Hepatocyte (in vitro differentiated cells): ENCODE measurements around the gene CPZ. TPM values are rescaled to one million over a fixed set of nuclear protein-coding genes. Genes with fewer than 3 reads are reported as not detected.

Experiments used
- DNase-seq: peaks from one replicate; pipeline ENCODE4 v3.0.0-alpha.2; 2016; ENCODE audit warnings: low spot score
- H2AFZ ChIP-seq: fragments of 200-600 bp; sonication (generic); 2 replicates; pipeline ENCODE4 v1.6.0; 2016; ENCODE audit warnings: antibody characterized with exemption, mild to moderate bottlenecking
- H3K27ac ChIP-seq: fragments of 200-600 bp; sonication (generic); 2 replicates; pipeline ENCODE4 v1.5.1; 2016; ENCODE audit warnings: mild to moderate bottlenecking
- H3K27me3 ChIP-seq: fragments of 200-600 bp; sonication (generic); 2 replicates; pipeline ENCODE4 v1.6.1; 2016
- H3K36me3 ChIP-seq: fragments of 200-600 bp; sonication (generic); replicated peaks from 2 replicates; pipeline ENCODE4 v1.5.1; 2016; ENCODE audit warnings: low read depth; ENCODE audit not compliant: insufficient read depth
- H3K4me1 ChIP-seq: fragments of 200-600 bp; sonication (generic); 2 replicates; pipeline ENCODE4 v1.5.1; 2016; ENCODE audit warnings: mild to moderate bottlenecking, moderate library complexity; ENCODE audit not compliant: insufficient read depth
- H3K4me2 ChIP-seq: fragments of 200-600 bp; sonication (generic); 2 replicates; pipeline ENCODE4 v1.6.0; 2016
- H3K4me3 ChIP-seq: fragments of 200-600 bp; sonication (generic); 2 replicates; pipeline ENCODE4 v1.5.1; 2016; ENCODE audit warnings: mild to moderate bottlenecking
- H3K79me2 ChIP-seq: fragments of 200-600 bp; sonication (generic); 2 replicates; pipeline ENCODE4 v1.6.0; 2017; ENCODE audit warnings: mild to moderate bottlenecking
- H3K9me2 ChIP-seq: fragments of 200-600 bp; sonication (generic); replicated peaks from 2 replicates; pipeline ENCODE4 v1.6.0; 2017; ENCODE audit warnings: mild to moderate bottlenecking; ENCODE audit not compliant: insufficient read depth
- H3K9me3 ChIP-seq: fragments of 200-600 bp; sonication (generic); 2 replicates; pipeline ENCODE4 v1.5.1; 2016; ENCODE audit warnings: low read depth, mild to moderate bottlenecking
- H4K20me1 ChIP-seq: fragments of 200-600 bp; sonication (generic); 2 replicates; pipeline ENCODE4 v1.6.0; 2016; ENCODE audit warnings: mild to moderate bottlenecking; ENCODE audit not compliant: insufficient read depth, poor library complexity, severe bottlenecking
- EZH2 ChIP-seq: fragments of 200-600 bp; sonication (generic); IDR thresholded peaks from 2 replicates; pipeline ENCODE4 v1.6.1; 2016; ENCODE audit warnings: antibody characterized with exemption, mild to moderate bottlenecking, borderline replicate concordance
- EZH2phosphoT487 ChIP-seq: fragments of 200-600 bp; sonication (generic); IDR thresholded peaks from one replicate; pipeline ENCODE4 v1.6.1; 2018; ENCODE audit warnings: antibody characterized with exemption, mild to moderate bottlenecking, low read depth, moderate library complexity; ENCODE audit not compliant: unreplicated experiment, severe bottlenecking
- whole genome bisulfite sequencing: methylation state at CpG from one replicate; pipeline ENCODE4 v1.1.6; 2016; ENCODE audit warnings: low lambda C conversion rate; ENCODE audit errors: missing lambda C conversion rate; 5-methylcytosine and 5-hydroxymethylcytosine counted together
- polyA plus RNA-seq: library from polyadenylated mRNA; unstranded; fragments of >200 nt; fragmentation: Nextera tagmentation; extraction: Ambion mirVana; gene quantifications from 2 replicates; pipeline ENCODE4 v1.2.1, GENCODE V29; 2016
- total RNA-seq: library from RNA; depleted of rRNA; stranded (reverse); fragments of >200 nt; gene quantifications from 2 replicates; pipeline ENCODE4 v1.2.3, GENCODE V29; 2014
- TF ChIP-seq, protein P1 (sequence below): fragments of 200-600 bp; sonication (generic); IDR thresholded peaks from 2 replicates; pipeline ENCODE4 v1.5.1; 2016; ENCODE audit warnings: antibody characterized with exemption, mild to moderate bottlenecking; ENCODE audit not compliant: poor library complexity

Gene CPZ
- total and polyA plus RNA-seq, 2 experiments from 2014 or later = 34.8 to 113 TPM

DNA sequence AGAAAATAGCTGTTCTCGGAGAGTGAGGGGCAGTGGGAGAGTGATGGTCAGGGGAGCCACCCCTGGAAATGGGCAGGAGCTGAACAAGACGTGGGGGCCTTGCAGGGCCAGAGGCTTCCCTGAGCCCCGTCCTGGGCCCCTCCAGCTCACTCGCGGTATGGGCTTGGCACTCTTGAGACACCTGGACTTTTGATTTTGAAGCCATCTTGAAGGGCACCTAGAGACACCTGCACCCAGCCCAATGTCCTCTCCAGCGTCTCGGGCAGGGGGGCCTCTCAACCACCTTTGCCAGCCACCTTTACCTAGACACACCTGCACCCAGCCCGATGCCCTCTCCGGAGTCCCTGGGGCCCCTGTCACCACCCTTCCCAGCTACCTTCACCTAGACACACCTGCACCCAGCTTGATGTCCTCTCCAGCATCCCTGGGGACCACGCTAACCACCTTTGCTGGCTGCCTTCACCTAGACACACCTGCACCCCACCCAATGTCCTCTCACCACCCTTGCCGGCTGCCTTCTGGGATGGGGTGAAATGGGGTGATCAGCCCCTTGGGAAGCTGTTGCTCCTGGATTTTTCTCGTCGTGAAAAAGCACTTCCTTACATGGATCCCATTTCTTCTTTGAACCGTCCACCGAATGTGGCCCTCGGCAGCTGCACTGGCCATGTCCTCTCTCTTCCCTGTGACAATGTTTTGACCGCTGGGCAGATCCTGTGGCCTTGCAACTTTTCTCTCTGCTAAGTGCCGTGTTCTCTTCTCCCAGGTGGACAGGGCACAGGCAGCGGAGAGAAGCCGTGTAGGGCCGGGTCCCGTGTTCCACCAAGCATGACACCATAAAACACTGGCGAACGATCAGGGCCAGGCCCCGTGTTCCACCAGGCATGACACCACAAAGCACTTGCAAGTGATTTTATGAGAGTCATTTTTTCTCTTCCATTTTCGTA lies 47.5 kb downstream of the CPZ start:
- no peak for DNase-seq
- H3K79me2 ChIP-seq = no peaks in the 10 kb centered on the region

GRCh38 chr4:8640816-8641215 lies 48.3 kb downstream of the CPZ start:
- Histone ChIP-seq H3K4me2 (no peak overlapping the region), H3K36me3 (no peaks in the 10 kb centered on the region), H3K4me1 (no peaks in the 10 kb centered on the region), H4K20me1 (no peaks in the 10 kb centered on the region), H3K4me3 (no peak overlapping the region), H3K27ac (no peak overlapping the region), H3K9me3 (no peaks in the 10 kb centered on the region), H3K79me2 (no peaks in the 10 kb centered on the region), H3K27me3 (peaks cover 6% of the 10 kb centered on the region), H2AFZ (no peak overlapping the region), H3K9me2 (no peaks in the 10 kb centered on the region)
- DNase-seq = no peak
- TF ChIP-seq, protein P1, sequence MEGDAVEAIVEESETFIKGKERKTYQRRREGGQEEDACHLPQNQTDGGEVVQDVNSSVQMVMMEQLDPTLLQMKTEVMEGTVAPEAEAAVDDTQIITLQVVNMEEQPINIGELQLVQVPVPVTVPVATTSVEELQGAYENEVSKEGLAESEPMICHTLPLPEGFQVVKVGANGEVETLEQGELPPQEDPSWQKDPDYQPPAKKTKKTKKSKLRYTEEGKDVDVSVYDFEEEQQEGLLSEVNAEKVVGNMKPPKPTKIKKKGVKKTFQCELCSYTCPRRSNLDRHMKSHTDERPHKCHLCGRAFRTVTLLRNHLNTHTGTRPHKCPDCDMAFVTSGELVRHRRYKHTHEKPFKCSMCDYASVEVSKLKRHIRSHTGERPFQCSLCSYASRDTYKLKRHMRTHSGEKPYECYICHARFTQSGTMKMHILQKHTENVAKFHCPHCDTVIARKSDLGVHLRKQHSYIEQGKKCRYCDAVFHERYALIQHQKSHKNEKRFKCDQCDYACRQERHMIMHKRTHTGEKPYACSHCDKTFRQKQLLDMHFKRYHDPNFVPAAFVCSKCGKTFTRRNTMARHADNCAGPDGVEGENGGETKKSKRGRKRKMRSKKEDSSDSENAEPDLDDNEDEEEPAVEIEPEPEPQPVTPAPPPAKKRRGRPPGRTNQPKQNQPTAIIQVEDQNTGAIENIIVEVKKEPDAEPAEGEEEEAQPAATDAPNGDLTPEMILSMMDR = no peak
- TF ChIP-seq EZH2phosphoT487 (no peak), EZH2 (no peak)
- WGBS = 87% methylated on average over 11 of the region's 11 CpGs

More for the DNA sequence above, 47.5 kb downstream of the CPZ start:
- TF ChIP-seq, protein P1 = no peak
- no peak for TF ChIP-seq EZH2
- no peak for TF ChIP-seq EZH2phosphoT487
- Histone ChIP-seq H3K9me2 (no peaks in the 10 kb centered on the region), H3K9me3 (no peaks in the 10 kb centered on the region), H3K27ac (no peak overlapping the region), H4K20me1 (no peaks in the 10 kb centered on the region), H3K4me3 (no peak overlapping the region), H3K27me3 (peaks cover 6% of the 10 kb centered on the region), H2AFZ (no peak overlapping the region), H3K36me3 (no peaks in the 10 kb centered on the region), H3K4me1 (no peaks in the 10 kb centered on the region), H3K4me2 (no peak overlapping the region)
- WGBS = 92% methylated on average over 26 of the region's 26 CpGs

DNA sequence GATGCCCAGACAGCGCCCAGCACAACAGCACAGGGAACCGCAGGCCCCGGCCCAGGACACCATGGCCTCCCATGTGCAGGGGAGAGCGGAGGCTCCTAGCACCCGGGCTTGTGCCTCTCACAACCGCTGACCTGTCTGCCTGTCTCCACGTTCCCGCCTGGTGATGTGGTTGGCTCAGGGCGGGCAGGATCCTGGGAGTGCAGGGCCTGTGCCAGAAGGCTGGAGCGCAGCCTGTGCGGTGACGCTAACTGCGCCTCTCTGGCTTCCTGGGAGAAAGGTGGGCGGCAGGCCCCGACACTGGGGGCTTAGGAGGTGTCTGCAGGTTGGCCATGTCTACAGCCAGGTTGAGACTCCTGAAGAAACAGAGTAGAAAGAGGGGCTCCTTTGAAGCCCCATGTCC lies 48.7 kb downstream of the CPZ start:
- Histone ChIP-seq H3K4me1 (no peaks in the 10 kb centered on the region), H3K27ac (no peak overlapping the region), H3K79me2 (no peaks in the 10 kb centered on the region), H3K9me2 (no peaks in the 10 kb centered on the region), H3K27me3 (peaks cover 6% of the 10 kb centered on the region), H3K9me3 (no peaks in the 10 kb centered on the region), H4K20me1 (no peaks in the 10 kb centered on the region), H3K4me3 (no peak overlapping the region), H2AFZ (no peak overlapping the region), H3K4me2 (no peak overlapping the region), H3K36me3 (no peaks in the 10 kb centered on the region)
- 93% methylated on average over 15 of the region's 15 CpGs for WGBS
- TF ChIP-seq, protein P1 = no peak
- TF ChIP-seq EZH2 = no peak
- no peak for TF ChIP-seq EZH2phosphoT487
- DNase-seq = no peak
